ENCODE data around the gene ZNF628. TPM values are rescaled to one million over a fixed set of nuclear protein-coding genes. Genes with fewer than 3 reads are reported as not detected.

The ZNF628 gene
- total RNA-seq, 1 donor from 2014 or later, result 15.8 TPM

- no peaks in the 10 kb centered on the region for H3K36me3 ChIP-seq (ENCODE audit: control insufficient read depth, insufficient read depth, low read length)
- no peak overlapping the region for H3K4me3 ChIP-seq (ENCODE audit: low read depth, low read length)
- no peak for DNase-seq (ENCODE audit: low read depth)
Observed at GRCh38 chr19:55504981-55505380, 28.6 kb downstream of the ZNF628 start.

GRCh38 chr19:55508120-55508519 is 31.7 kb downstream of the ZNF628 start:
- H3K27me3 ChIP-seq (ENCODE audit: control insufficient read depth, insufficient read depth, low read length), result no peaks in the 10 kb centered on the region

More at GRCh38 chr19:55504981-55505380, 28.6 kb downstream of the ZNF628 start:
- no peak for TF ChIP-seq CTCF (IDR thresholded peaks at IDR 0.05; ENCODE audit: insufficient read depth, low read length, poor library complexity, severe bottlenecking)
- no peaks in the 10 kb centered on the region for H3K27me3 ChIP-seq (ENCODE audit: control insufficient read depth, insufficient read depth, low read length)

GRCh38 chr19:55516878-55517620 is 40.6 kb downstream of the ZNF628 start:
- DNase-seq (ENCODE audit: low read depth), result no peak
- Histone ChIP-seq H3K36me3 (ENCODE audit: control insufficient read depth, insufficient read depth, low read length) (no peaks in the 10 kb centered on the region), H3K27me3 (ENCODE audit: control insufficient read depth, insufficient read depth, low read length) (no peaks in the 10 kb centered on the region), H3K4me3 (ENCODE audit: low read depth, low read length) (peak overlapping the region; percentile 37)
- TF ChIP-seq CTCF (IDR thresholded peaks at IDR 0.05; ENCODE audit: insufficient read depth, low read length, poor library complexity, severe bottlenecking), result peak; percentile 94

More at GRCh38 chr19:55508120-55508519, 31.7 kb downstream of the ZNF628 start:
- DNase-seq (ENCODE audit: low read depth), result no peak
- TF ChIP-seq CTCF (IDR thresholded peaks at IDR 0.05; ENCODE audit: insufficient read depth, low read length, poor library complexity, severe bottlenecking), result no peak
- Histone ChIP-seq H3K36me3 (ENCODE audit: control insufficient read depth, insufficient read depth, low read length) (no peaks in the 10 kb centered on the region), H3K4me3 (ENCODE audit: low read depth, low read length) (no peak overlapping the region)

- Histone ChIP-seq H3K27me3 (ENCODE audit: control insufficient read depth, insufficient read depth, low read length) (no peaks in the 10 kb centered on the region), H3K36me3 (ENCODE audit: control insufficient read depth, insufficient read depth, low read length) (no peaks in the 10 kb centered on the region), H3K4me3 (ENCODE audit: low read depth, low read length) (no peak overlapping the region)
- TF ChIP-seq CTCF (IDR thresholded peaks at IDR 0.05; ENCODE audit: insufficient read depth, low read length, poor library complexity, severe bottlenecking), result no peak
- no peak for DNase-seq (ENCODE audit: low read depth)
Observed at GRCh38 chr19:55519451-55520311, 43.3 kb downstream of the ZNF628 start.

- no peak for TF ChIP-seq CTCF (IDR thresholded peaks at IDR 0.05; ENCODE audit: insufficient read depth, low read length, poor library complexity, severe bottlenecking)
- Histone ChIP-seq H3K4me3 (ENCODE audit: low read depth, low read length) (no peak overlapping the region), H3K27me3 (ENCODE audit: control insufficient read depth, insufficient read depth, low read length) (peaks cover 3% of the 10 kb centered on the region), H3K36me3 (ENCODE audit: control insufficient read depth, insufficient read depth, low read length) (no peaks in the 10 kb centered on the region)
- DNase-seq (ENCODE audit: low read depth), result no peak
Observed at GRCh38 chr19:55520691-55521292, 44.4 kb downstream of the ZNF628 start.

Measured in kidney epithelial cell (primary cell).